Measurements from ENCODE around the gene ADAP1.

Gene ADAP1

DNA sequence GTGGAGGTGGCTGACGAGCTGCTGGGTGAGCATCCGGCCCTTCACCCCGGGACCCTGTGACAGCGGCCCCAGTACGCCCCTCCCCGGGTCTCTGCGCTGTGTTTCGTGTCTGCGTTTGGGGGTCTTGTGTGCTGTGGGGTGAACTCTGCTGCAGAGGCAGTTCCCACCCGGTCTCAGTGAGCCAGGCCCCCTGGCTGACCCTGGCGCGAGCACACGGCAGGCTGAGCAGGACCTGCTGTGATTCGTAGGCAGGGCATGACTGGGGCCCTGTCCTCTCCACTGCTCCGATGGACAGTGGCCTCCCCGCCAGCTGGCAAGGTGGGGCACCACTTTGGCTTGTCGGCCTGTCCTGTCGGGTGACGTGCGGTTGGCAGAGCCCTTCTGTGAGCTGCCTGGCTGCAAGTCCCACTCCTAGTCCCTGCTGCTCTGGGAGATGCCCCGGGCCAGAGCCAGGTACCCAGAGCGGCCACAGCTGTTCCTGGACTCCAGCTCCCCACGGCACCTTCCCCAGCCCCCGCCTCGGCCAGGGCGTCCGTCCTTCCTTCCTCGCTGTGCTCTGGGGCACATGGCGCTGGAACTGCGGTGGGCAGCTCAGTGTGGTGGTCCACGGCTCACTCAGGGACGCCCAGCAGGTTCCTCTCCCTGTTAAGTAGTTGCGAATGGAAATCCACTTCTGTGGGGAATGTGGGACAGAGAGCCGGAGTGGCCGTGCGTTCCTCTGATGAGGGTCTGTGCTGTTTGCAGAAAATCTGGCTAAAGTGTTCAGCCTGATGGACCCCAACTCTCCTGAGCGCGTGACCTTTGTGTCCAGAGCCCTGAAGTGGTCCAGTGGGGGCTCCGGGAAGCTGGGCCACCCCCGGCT, 67.6 kb downstream of the ADAP1 start:
- Mint-ChIP-seq H3K27me3 (no peaks in the 10 kb centered on the region), H3K36me3 (ENCODE audit: insufficient read depth) (peaks cover 43% of the 10 kb centered on the region), H3K4me3 (no peak overlapping the region), H3K4me1 (peaks cover 18% of the 10 kb centered on the region), H3K9me3 (no peaks in the 10 kb centered on the region), H3K27ac (ENCODE audit: low read depth) (peak overlapping the region; percentile 3)
- DNase-seq (ENCODE audit: low spot score in 2 of 2), result no peak
- no peak for ATAC-seq (replicated peaks; ENCODE audit: extremely low read depth, poor library complexity, severe bottlenecking)

DNA sequence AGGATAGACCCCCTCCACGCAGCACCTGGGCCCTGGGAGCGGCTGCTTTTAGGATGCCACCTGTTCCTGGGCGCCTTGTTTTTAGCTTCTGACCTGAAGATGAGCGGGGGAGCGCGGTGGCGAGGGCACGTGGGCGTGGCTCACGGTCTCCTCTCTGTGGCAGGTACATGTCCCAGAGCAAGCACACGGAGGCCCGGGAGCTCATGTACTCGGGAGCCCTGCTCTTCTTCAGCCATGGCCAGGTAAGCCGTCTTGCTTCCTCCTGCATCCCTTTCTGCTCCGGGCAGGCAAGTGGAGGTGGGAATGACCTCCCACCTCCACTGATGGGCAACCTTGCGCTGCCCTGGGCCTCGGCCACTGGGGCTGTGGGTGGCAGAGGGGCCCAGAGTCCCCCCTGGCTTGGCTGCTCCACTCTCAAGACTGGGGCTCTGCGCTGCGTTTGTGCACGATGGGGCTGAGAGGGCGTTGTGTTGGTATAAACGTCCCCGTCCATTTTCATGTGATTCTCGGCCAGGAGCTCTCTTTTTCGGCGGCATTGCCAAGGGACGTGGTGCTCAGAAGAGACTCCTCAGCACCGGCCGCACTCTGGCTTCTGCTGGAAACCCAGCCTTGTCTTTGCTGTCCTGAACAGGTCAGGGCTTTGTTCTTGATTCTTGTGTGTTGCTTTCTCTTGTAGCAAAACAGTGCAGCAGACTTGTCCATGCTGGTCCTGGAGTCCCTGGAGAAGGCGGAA, 68.4 kb downstream of the ADAP1 start:
- Mint-ChIP-seq H3K27me3 (no peaks in the 10 kb centered on the region), H3K9me3 (no peaks in the 10 kb centered on the region), H3K4me3 (no peak overlapping the region), H3K27ac (ENCODE audit: low read depth) (peak overlapping the region; percentile 3), H3K36me3 (ENCODE audit: insufficient read depth) (peaks cover 41% of the 10 kb centered on the region), H3K4me1 (peaks cover 21% of the 10 kb centered on the region)
- ATAC-seq (replicated peaks; ENCODE audit: extremely low read depth, poor library complexity, severe bottlenecking), result no peak
- no peak for DNase-seq (ENCODE audit: low spot score in 2 of 2)

DNA sequence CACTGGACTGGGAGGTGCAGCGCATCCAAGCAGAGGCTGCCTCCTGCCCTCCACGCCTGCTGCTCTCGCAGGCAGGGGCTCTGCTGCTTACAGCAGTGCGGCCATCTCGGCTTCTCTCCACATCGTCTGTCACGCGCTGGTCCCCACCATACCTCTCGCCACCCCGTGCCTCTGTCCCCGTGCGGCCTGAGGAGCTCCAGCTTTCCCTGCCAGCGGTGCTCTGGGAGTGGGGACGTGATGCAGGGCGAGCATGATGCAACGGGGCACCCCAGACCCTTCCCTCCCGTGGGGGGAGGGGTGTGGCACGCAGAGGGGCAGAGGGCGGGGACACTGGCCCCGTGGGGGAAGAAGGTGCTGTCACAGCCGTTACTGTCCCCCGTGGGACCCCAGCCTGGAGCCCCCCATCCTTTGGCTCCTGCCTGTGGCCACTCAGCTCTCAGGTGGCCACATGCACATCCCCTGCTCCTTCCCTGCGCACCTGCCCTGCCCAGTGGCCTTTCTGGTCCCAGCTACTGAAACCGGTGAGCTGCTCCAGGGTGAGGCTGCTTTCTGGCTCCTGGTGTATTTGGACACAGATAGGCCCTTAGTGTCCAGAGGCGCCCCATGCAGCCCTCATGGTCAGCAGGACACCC, 69.1 kb downstream of the ADAP1 start:
- no peaks in the 10 kb centered on the region for H3K9me3 Mint-ChIP-seq
- DNase-seq (ENCODE audit: low spot score in 2 of 2) (no peak), ATAC-seq (replicated peaks; ENCODE audit: extremely low read depth, poor library complexity, severe bottlenecking) (no peak)
- peaks cover 36% of the 10 kb centered on the region for H3K36me3 Mint-ChIP-seq (ENCODE audit: insufficient read depth)
- H3K4me3 Mint-ChIP-seq, result no peak overlapping the region
- H3K4me1 Mint-ChIP-seq, result peaks cover 21% of the 10 kb centered on the region
- H3K27me3 Mint-ChIP-seq, result no peaks in the 10 kb centered on the region
- H3K27ac Mint-ChIP-seq (ENCODE audit: low read depth), result no peak overlapping the region

GRCh38 chr7:884191-885003, 70.1 kb downstream of the ADAP1 start:
- H3K4me3 Mint-ChIP-seq, result no peak overlapping the region
- H3K9me3 Mint-ChIP-seq, result no peaks in the 10 kb centered on the region

DNA sequence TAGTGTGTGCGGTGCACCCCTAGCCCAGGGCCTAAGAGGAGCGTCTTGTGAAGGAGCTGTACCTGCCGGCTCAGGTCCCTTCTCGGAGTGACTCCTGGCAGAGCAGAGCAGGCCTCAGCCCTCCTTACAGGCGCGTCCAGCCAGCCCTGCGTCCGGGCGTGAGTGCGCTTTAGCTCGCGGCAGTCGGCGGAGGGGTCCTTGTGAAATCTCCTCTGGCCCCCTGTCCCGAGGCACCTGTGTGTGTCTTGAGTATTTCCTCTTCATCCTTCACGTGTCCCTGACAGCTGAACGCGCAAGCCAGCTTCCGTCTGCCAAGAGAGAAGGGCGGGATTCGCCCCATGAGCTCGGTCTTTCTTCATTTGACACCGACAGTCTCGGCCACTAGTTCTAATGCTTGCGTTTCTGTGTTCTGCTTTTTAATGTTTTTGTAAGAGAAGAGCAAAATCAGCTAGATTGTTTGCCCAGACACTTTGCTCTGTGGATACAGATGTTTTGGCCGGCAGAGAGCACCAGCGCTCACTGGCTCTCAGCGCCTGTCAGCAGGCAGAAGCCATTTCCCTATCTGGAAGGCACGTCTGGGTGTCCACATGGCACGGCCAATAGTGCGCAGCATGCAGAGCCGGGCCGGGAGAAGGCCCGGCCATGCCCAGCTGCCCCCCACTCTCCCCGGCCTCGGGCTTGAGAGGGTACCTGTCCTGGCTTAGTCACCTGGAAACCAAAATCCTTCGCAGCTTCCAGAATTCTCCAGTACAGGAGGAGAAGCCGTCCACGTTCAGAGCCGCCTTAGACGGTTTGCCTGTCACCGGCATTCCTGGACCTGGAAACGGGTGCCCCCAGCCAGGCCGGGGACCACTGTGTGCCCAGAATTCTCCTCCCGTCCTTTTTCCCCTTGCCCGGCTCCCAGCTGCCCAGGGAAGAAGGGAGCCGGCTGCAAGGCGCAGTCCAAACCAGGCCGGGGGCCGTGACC, 71.1 kb downstream of the ADAP1 start:
- Mint-ChIP-seq H3K4me3 (no peak overlapping the region), H3K9me3 (no peaks in the 10 kb centered on the region), H3K36me3 (ENCODE audit: insufficient read depth) (peaks cover 25% of the 10 kb centered on the region), H3K27ac (ENCODE audit: low read depth) (no peak overlapping the region), H3K4me1 (peaks cover 25% of the 10 kb centered on the region), H3K27me3 (no peaks in the 10 kb centered on the region)
- no peak for DNase-seq (ENCODE audit: low spot score in 2 of 2)
- ATAC-seq (replicated peaks; ENCODE audit: extremely low read depth, poor library complexity, severe bottlenecking), result no peak

More at GRCh38 chr7:884191-885003, 70.1 kb downstream of the ADAP1 start:
- ATAC-seq (replicated peaks; ENCODE audit: extremely low read depth, poor library complexity, severe bottlenecking) (no peak), DNase-seq (ENCODE audit: low spot score in 2 of 2) (no peak)
- Mint-ChIP-seq H3K27me3 (no peaks in the 10 kb centered on the region), H3K4me1 (peaks cover 25% of the 10 kb centered on the region), H3K27ac (ENCODE audit: low read depth) (no peak overlapping the region), H3K36me3 (ENCODE audit: insufficient read depth) (peaks cover 33% of the 10 kb centered on the region)

DNA sequence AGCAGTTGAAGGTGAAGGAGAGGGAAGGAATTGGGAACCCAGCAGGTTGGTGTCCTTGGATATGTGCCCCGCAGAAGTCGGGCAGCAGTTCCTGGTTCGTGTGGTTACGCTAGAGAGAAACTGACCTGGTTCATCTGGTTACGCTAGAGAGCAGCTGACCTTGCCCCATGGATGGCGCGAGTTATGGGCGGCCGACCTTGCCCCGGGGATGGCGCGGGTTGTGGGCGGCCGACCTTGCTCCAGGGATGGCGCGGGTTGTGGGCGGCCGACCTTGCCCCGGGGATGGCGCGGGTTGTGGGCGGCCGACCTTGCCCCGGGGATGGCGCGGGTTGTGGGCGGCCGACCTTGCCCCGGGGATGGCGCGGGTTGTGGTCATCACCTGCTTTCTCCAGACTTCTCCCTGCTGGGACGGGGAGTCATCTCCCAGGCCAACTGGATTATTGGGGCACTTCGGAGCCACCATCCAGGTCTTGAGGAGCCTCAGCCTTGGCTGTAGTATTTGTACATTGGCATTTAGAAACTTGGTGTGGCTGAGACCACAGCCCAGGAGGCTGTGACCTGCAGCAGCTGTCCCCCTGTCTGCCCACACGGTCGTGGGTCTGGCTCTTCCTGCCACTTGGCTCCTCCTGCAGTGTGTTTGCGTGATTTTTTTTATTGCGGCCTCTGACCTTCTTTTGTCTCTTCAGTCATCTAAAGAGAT, 72.0 kb downstream of the ADAP1 start:
- no peak for DNase-seq (ENCODE audit: low spot score in 2 of 2)
- H3K4me1 Mint-ChIP-seq, result peaks cover 25% of the 10 kb centered on the region
- H3K27me3 Mint-ChIP-seq, result no peaks in the 10 kb centered on the region

DNA sequence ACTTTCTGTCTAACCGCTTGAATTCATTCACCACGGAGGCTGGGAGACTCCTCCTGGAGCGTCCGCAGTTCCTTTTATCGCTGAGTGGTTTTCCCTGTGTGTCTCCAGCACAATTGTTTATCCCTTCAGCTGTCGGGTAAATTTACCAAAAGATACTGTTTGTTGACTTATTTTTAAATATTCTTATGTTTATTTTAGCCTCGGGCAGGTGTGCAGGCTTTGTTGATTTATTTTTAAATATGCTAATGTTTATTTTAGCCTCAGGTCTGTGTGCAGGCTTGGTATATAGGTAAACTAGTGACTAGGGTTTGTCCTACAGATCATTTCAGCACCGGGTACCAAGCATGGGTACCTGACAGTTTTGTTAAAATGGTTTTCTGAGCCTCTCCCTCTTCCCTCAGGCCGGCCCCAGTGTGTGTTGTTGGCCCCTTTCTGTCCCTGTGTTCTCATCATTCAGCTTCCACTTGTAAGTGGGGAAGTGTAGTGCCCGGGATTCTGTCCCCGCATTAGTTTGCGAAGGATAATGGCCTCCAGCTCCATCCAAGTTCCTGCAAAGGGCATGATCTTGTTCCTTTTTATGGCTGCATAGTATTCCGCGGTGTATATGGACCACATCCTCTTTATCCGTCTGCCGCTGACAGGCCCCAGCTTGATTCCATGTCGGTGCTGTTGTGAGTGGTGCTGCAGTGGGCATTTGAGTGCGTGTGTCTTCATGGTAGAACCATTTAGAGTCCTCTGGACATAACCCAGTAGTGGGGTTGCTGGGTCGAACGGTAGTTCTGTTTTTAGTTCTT, 72.8 kb downstream of the ADAP1 start:
- ATAC-seq (replicated peaks; ENCODE audit: extremely low read depth, poor library complexity, severe bottlenecking), result no peak
- Mint-ChIP-seq H3K36me3 (ENCODE audit: insufficient read depth) (peaks cover 32% of the 10 kb centered on the region), H3K27me3 (no peaks in the 10 kb centered on the region), H3K27ac (ENCODE audit: low read depth) (no peak overlapping the region), H3K4me1 (peaks cover 25% of the 10 kb centered on the region), H3K4me3 (no peak overlapping the region), H3K9me3 (no peaks in the 10 kb centered on the region)
- no peak for DNase-seq (ENCODE audit: low spot score in 2 of 2)

More for the DNA sequence above, 72.0 kb downstream of the ADAP1 start:
- ATAC-seq (replicated peaks; ENCODE audit: extremely low read depth, poor library complexity, severe bottlenecking), result no peak
- H3K36me3 Mint-ChIP-seq (ENCODE audit: insufficient read depth), result peaks cover 27% of the 10 kb centered on the region
- H3K4me3 Mint-ChIP-seq, result no peak overlapping the region
- H3K9me3 Mint-ChIP-seq, result no peaks in the 10 kb centered on the region
- no peak overlapping the region for H3K27ac Mint-ChIP-seq (ENCODE audit: low read depth)

DNA sequence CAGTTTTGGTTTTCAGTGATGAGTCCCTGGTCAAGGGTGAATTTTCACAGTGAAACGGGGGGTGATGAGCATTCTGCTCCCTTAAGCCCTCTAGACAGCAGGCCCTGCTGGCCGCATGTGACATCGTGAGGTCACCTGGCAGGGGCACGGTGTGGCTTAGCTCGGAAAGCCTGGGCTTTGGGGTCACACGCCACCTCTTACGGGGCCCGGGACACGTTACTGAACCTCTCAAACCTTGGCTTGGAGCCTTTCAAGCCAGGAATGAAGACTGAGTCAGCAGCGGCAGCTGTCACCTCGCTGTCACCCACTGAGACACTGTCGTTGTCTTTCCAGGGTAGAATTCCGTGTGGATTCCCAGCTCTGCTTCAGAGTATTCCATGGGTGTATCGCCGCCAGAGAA, 74.0 kb downstream of the ADAP1 start:
- Mint-ChIP-seq H3K4me3 (no peak overlapping the region), H3K27me3 (no peaks in the 10 kb centered on the region), H3K4me1 (peaks cover 25% of the 10 kb centered on the region), H3K9me3 (no peaks in the 10 kb centered on the region), H3K36me3 (ENCODE audit: insufficient read depth) (peaks cover 26% of the 10 kb centered on the region), H3K27ac (ENCODE audit: low read depth) (no peak overlapping the region)
- ATAC-seq (replicated peaks; ENCODE audit: extremely low read depth, poor library complexity, severe bottlenecking), result no peak
- DNase-seq (ENCODE audit: low spot score in 2 of 2), result no peak

- peaks cover 21% of the 10 kb centered on the region for H3K36me3 Mint-ChIP-seq (ENCODE audit: insufficient read depth)
- no peaks in the 10 kb centered on the region for H3K9me3 Mint-ChIP-seq
- no peak overlapping the region for H3K27ac Mint-ChIP-seq (ENCODE audit: low read depth)
- H3K4me1 Mint-ChIP-seq, result peaks cover 25% of the 10 kb centered on the region
- ATAC-seq (replicated peaks; ENCODE audit: extremely low read depth, poor library complexity, severe bottlenecking) (no peak), DNase-seq (ENCODE audit: low spot score in 2 of 2) (no peak)
- H3K27me3 Mint-ChIP-seq, result no peaks in the 10 kb centered on the region
- H3K4me3 Mint-ChIP-seq, result no peak overlapping the region
These were observed 74.8 kb downstream of the ADAP1 start for GRCh38 chr7:879706-880105.

DNA sequence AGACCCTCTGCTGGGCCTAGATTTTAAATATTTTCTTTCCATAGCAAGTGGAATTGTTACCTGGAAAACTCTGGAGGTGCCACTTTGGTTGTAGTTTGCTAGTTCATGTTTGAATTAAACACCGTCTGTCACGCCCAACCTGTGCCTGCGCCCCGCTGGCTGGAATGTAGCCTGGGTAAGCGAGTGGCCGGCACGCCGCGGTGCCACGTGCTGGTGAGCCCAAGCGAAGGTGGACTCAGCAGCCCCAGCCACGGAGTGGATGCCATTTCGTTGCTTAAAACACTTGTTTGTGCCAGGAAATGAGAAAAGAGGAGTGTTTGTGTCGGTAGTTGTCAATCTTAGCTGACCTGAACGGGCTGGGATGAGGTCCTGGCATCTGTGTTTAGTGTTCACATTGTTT, 75.4 kb downstream of the ADAP1 start:
- H3K27ac Mint-ChIP-seq (ENCODE audit: low read depth), result no peak overlapping the region
- H3K27me3 Mint-ChIP-seq, result no peaks in the 10 kb centered on the region

More for the DNA sequence above, 75.4 kb downstream of the ADAP1 start:
- H3K9me3 Mint-ChIP-seq, result no peaks in the 10 kb centered on the region
- DNase-seq (ENCODE audit: low spot score in 2 of 2), result no peak
- peaks cover 25% of the 10 kb centered on the region for H3K4me1 Mint-ChIP-seq
- peak overlapping the region; percentile 31 for H3K4me3 Mint-ChIP-seq
- peaks cover 21% of the 10 kb centered on the region for H3K36me3 Mint-ChIP-seq (ENCODE audit: insufficient read depth)
- ATAC-seq (replicated peaks; ENCODE audit: extremely low read depth, poor library complexity, severe bottlenecking), result no peak

All from central memory CD8-positive, alpha-beta T cell (primary cell).